HEK293 (cell line): ENCODE data around the gene PNN.
"Not testable (repeated sequence)": the region's sequence is repeated elsewhere in the genome, so short reads cannot be mapped to it uniquely, and the experiment has no call there.

Experiments used
- CTCF ChIA-PET: fragments of 350-600 bp; formaldehyde crosslinking; extraction: SDS; loops from one replicate; lab custom pipeline; 2021; ENCODE audit warnings: antibody characterized with exemption; lab: Yijun Ruan, JAX
- POLR2A ChIA-PET: fragments of 300-600 bp; formaldehyde crosslinking; extraction: SDS; loops from one replicate; lab custom pipeline; 2020; ENCODE audit warnings: antibody characterized with exemption, inconsistent platforms; lab: Yijun Ruan, JAX
- H3K27ac ChIP-seq: fragments of 200-500 bp; sonication (Bioruptor generic); 2 replicates; pipeline ENCODE4 v1.5.1; 2014; ENCODE audit warnings: low read depth, low read length, control low read depth, inconsistent platforms; ENCODE audit errors: extremely low read depth
- H3K36me3 ChIP-seq, 2 experiments: fragments of 200-500 bp in 1 of 2; sonication (Bioruptor generic) in 1 of 2; 1 replicate in 1 of 2; 2 replicates in 1 of 2; pipeline ENCODE4 v1.5.1; 2014 to 2017; ENCODE audit warnings: inconsistent platforms in 2 of 2, low read length in 2 of 2; ENCODE audit not compliant: control insufficient read depth in 2 of 2, insufficient read depth in 1 of 2
- H3K4me1 ChIP-seq: fragments of 200-500 bp; sonication (Bioruptor generic); 2 replicates; pipeline ENCODE4 v1.5.1; 2014; ENCODE audit warnings: mild to moderate bottlenecking, low read length, inconsistent platforms; ENCODE audit not compliant: control insufficient read depth, insufficient read depth
- H3K4me3 ChIP-seq: 2 replicates; pipeline ENCODE4 v1.5.1; 2011; ENCODE audit warnings: low read depth, mild to moderate bottlenecking, control low read depth, low read length, moderate library complexity
- H3K9me3 ChIP-seq: fragments of 200-500 bp; sonication (Bioruptor generic); 2 replicates; pipeline ENCODE4 v1.5.1; 2014; ENCODE audit warnings: low read depth, low read length, inconsistent platforms; ENCODE audit not compliant: control insufficient read depth, insufficient read depth
- IKZF3 ChIP-seq: fragments of 450-650 bp; IDR thresholded peaks from 2 replicates; pipeline ENCODE4 v1.5.0; 2018; ENCODE audit warnings: missing biosample characterization, mild to moderate bottlenecking, missing genetic modification characterization, moderate library complexity
- KLF1 ChIP-seq: fragments of 450-650 bp; formaldehyde crosslinking; IDR thresholded peaks from 2 replicates; pipeline ENCODE4 v1.5.1; 2016; ENCODE audit warnings: missing biosample characterization, missing genetic modification characterization
- OVOL3 ChIP-seq: fragments of 450-650 bp; formaldehyde crosslinking; IDR thresholded peaks from 2 replicates; pipeline ENCODE4 v1.5.1; 2016; ENCODE audit warnings: missing biosample characterization, missing genetic modification characterization
- SALL2 ChIP-seq: fragments of 450-650 bp; formaldehyde crosslinking; IDR thresholded peaks from 2 replicates; pipeline ENCODE4 v1.5.0; 2017; ENCODE audit warnings: missing biosample characterization, mild to moderate bottlenecking, missing genetic modification characterization, borderline replicate concordance
- SP2 ChIP-seq: fragments of 450-650 bp; formaldehyde crosslinking; IDR thresholded peaks from 2 replicates; pipeline ENCODE4 v1.5.1; 2016; ENCODE audit warnings: missing biosample characterization, missing genetic modification characterization
- YY1 ChIP-seq: fragments of 450-650 bp; formaldehyde crosslinking; IDR thresholded peaks from 2 replicates; pipeline ENCODE4 v1.5.1; 2018; ENCODE audit warnings: missing biosample characterization, missing genetic modification characterization
- ZFHX2 ChIP-seq: fragments of 450-650 bp; formaldehyde crosslinking; conservative IDR thresholded peaks from 2 replicates; pipeline ENCODE4 v1.5.1; 2016; ENCODE audit warnings: missing biosample characterization, missing genetic modification characterization
- ZNF121 ChIP-seq: fragments of 450-650 bp; formaldehyde crosslinking; IDR thresholded peaks from 2 replicates; pipeline ENCODE4 v1.5.1; 2016; ENCODE audit warnings: missing biosample characterization, missing genetic modification characterization
- ZNF132 ChIP-seq: fragments of 450-650 bp; formaldehyde crosslinking; IDR thresholded peaks from 2 replicates; pipeline ENCODE4 v1.5.1; 2017; ENCODE audit warnings: missing biosample characterization, missing genetic modification characterization, borderline replicate concordance
- ZNF223 ChIP-seq: fragments of 450-650 bp; formaldehyde crosslinking; IDR thresholded peaks from 2 replicates; pipeline ENCODE4 v1.5.1; 2016; ENCODE audit warnings: missing biosample characterization, missing genetic modification characterization
- ZNF324 ChIP-seq: fragments of 450-650 bp; formaldehyde crosslinking; IDR thresholded peaks from 2 replicates; pipeline ENCODE4 v1.5.1; 2016; ENCODE audit warnings: missing biosample characterization, missing genetic modification characterization
- ZNF354C ChIP-seq: fragments of 450-650 bp; formaldehyde crosslinking; IDR thresholded peaks from 2 replicates; pipeline ENCODE4 v1.5.1; 2016; ENCODE audit warnings: missing biosample characterization, missing genetic modification characterization, low read depth, borderline replicate concordance
- ZNF473 ChIP-seq: fragments of 450-650 bp; formaldehyde crosslinking; IDR thresholded peaks from 2 replicates; pipeline ENCODE4 v1.5.1; 2017; ENCODE audit warnings: missing biosample characterization, missing genetic modification characterization
- ZNF548 ChIP-seq: fragments of 450-650 bp; formaldehyde crosslinking; IDR thresholded peaks from 2 replicates; pipeline ENCODE4 v1.5.1; 2016; ENCODE audit warnings: missing biosample characterization, missing genetic modification characterization
- ZNF558 ChIP-seq: fragments of 450-650 bp; formaldehyde crosslinking; IDR thresholded peaks from 2 replicates; pipeline ENCODE4 v1.5.1; 2016; ENCODE audit warnings: missing biosample characterization, missing genetic modification characterization
- ZNF561 ChIP-seq: fragments of 450-650 bp; IDR thresholded peaks from 2 replicates; pipeline ENCODE4 v1.5.1; 2018; ENCODE audit warnings: missing biosample characterization, missing genetic modification characterization, borderline replicate concordance
- ZNF621 ChIP-seq: fragments of 450-650 bp; formaldehyde crosslinking; IDR thresholded peaks from 2 replicates; pipeline ENCODE4 v1.5.1; 2017; ENCODE audit warnings: missing biosample characterization, missing genetic modification characterization
- ZNF707 ChIP-seq: fragments of 450-650 bp; formaldehyde crosslinking; IDR thresholded peaks from 2 replicates; pipeline ENCODE4 v1.5.1; 2016; ENCODE audit warnings: missing biosample characterization, missing genetic modification characterization
- ZNF76 ChIP-seq: fragments of 450-650 bp; formaldehyde crosslinking; IDR thresholded peaks from 2 replicates; pipeline ENCODE4; 2016; ENCODE audit warnings: low read depth, missing biosample characterization, missing genetic modification characterization, borderline replicate concordance
- TF ChIP-seq, protein P1 (sequence below): fragments of 450-650 bp; formaldehyde crosslinking; IDR thresholded peaks from 2 replicates; pipeline ENCODE4 v1.5.1; 2016; ENCODE audit warnings: missing biosample characterization, missing genetic modification characterization
- TF ChIP-seq, protein P2 (sequence below): fragments of 450-650 bp; formaldehyde crosslinking; IDR thresholded peaks from 2 replicates; pipeline ENCODE4 v1.5.1; 2017; ENCODE audit warnings: missing biosample characterization, missing genetic modification characterization
- TF ChIP-seq, protein P3 (sequence below): fragments of 450-650 bp; formaldehyde crosslinking; IDR thresholded peaks from 2 replicates; pipeline ENCODE4 v1.5.1; 2017; ENCODE audit warnings: missing biosample characterization, missing genetic modification characterization
- TF ChIP-seq, protein P4 (sequence below): fragments of 450-650 bp; formaldehyde crosslinking; IDR thresholded peaks from 2 replicates; pipeline ENCODE4 v1.5.1; 2016; ENCODE audit warnings: missing biosample characterization, missing genetic modification characterization

The PNN gene

DNA sequence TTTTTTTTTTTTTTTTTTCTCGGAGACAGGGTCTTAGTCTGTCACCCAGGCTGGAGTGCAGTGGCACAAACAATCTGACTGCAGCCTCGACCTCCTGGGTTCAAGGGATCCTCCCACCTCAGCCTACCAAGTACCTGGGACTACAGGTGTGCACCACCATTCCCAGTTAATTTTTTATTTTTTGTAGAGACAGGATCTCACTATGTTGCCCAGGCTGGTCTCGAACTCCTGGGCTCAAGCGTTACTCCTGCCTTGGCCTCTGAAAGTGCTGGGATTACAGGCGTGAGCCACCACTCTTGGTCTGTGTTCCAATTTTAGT, 8.6 kb downstream of the PNN start:
- H3K9me3 ChIP-seq, H3K27ac ChIP-seq, POLR2A ChIA-PET, H3K4me1 ChIP-seq, H3K4me3 ChIP-seq, CTCF ChIA-PET: not testable (repeated sequence)
- TF ChIP-seq ZNF121, result peak; percentile 51; the same call in 1 of the 2 replicates
- peaks cover 58 to 59% of the 10 kb centered on the region in 2 experiments for H3K36me3 ChIP-seq

DNA sequence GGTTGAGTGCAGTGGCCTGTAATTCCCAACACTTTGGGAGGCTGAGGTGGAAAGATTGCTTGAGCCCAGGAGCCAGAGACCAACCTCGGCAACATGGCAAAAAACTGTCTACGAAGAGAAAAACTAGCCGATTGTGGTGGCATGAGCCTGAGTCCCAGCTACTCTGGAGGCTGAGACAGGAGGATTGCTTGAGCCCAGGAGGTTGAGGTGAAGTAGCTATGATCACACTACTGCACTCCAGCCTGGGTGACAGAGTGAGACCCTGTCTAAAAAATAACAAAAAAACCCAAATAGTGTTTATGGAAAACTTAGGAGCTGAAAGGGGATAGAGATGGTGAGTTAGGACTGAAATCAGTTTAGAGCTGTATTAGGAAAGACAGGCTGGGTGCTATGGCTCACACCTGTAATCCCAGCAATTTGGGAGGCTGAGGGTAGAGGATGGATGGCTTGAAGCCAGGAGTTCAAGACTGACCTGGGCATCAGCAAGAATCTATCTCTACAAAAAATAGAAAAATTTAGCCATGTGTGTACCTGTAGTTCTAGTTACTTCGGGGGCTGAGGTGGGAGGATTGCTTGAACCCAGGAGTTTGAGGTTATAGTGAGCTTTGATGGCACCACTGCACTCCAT, 9.7 kb downstream of the PNN start:
- no peaks in the 10 kb centered on the region for H3K4me1 ChIP-seq
- POLR2A ChIA-PET, result interaction anchor here (0.6 to 2.5 kb wide), 4 partner anchors 10 to 82 kb away, joined by 3 to 15 read pairs (median 8); partner anchors contain the start of genes PNN and TRAPPC6B
- H3K27ac ChIP-seq, result no peak overlapping the region
- H3K4me3 ChIP-seq, result no peak overlapping the region
- H3K9me3 ChIP-seq, result no peaks in the 10 kb centered on the region
- TF ChIP-seq ZNF324 (no peak), SP2 (tag by site-specific recombination) (no peak), KLF1 (tag by site-specific recombination) (no peak), YY1 (no peak), ZFHX2 (tag by site-specific recombination) (no peak), OVOL3 (tag by site-specific recombination) (no peak), ZNF621 (tag by site-specific recombination) (no peak), ZNF473 (no peak), IKZF3 (no peak), ZNF223 (tag by site-specific recombination) (no peak), ZNF548 (tag by site-specific recombination) (no peak)
- TF ChIP-seq, protein P1, sequence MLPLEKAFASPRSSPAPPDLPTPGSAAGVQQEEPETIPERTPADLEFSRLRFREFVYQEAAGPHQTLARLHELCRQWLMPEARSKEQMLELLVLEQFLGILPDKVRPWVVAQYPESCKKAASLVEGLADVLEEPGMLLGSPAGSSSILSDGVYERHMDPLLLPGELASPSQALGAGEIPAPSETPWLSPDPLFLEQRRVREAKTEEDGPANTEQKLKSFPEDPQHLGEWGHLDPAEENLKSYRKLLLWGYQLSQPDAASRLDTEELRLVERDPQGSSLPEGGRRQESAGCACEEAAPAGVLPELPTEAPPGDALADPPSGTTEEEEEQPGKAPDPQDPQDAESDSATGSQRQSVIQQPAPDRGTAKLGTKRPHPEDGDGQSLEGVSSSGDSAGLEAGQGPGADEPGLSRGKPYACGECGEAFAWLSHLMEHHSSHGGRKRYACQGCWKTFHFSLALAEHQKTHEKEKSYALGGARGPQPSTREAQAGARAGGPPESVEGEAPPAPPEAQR (tag by site-specific recombination), result no peak
- TF ChIP-seq, protein P2, sequence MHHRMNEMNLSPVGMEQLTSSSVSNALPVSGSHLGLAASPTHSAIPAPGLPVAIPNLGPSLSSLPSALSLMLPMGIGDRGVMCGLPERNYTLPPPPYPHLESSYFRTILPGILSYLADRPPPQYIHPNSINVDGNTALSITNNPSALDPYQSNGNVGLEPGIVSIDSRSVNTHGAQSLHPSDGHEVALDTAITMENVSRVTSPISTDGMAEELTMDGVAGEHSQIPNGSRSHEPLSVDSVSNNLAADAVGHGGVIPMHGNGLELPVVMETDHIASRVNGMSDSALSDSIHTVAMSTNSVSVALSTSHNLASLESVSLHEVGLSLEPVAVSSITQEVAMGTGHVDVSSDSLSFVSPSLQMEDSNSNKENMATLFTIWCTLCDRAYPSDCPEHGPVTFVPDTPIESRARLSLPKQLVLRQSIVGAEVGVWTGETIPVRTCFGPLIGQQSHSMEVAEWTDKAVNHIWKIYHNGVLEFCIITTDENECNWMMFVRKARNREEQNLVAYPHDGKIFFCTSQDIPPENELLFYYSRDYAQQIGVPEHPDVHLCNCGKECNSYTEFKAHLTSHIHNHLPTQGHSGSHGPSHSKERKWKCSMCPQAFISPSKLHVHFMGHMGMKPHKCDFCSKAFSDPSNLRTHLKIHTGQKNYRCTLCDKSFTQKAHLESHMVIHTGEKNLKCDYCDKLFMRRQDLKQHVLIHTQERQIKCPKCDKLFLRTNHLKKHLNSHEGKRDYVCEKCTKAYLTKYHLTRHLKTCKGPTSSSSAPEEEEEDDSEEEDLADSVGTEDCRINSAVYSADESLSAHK (tag by site-specific recombination), result no peak
- TF ChIP-seq, protein P3, sequence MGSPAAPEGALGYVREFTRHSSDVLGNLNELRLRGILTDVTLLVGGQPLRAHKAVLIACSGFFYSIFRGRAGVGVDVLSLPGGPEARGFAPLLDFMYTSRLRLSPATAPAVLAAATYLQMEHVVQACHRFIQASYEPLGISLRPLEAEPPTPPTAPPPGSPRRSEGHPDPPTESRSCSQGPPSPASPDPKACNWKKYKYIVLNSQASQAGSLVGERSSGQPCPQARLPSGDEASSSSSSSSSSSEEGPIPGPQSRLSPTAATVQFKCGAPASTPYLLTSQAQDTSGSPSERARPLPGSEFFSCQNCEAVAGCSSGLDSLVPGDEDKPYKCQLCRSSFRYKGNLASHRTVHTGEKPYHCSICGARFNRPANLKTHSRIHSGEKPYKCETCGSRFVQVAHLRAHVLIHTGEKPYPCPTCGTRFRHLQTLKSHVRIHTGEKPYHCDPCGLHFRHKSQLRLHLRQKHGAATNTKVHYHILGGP (tag by site-specific recombination), result no peak
- CTCF ChIA-PET, result interaction anchor here (0.6 to 0.7 kb wide), 2 partner anchors 12 to 28 kb away, joined by 3 to 5 read pairs; no protein-coding TSS in a partner anchor
- H3K36me3 ChIP-seq, result peaks cover 47 to 48% of the 10 kb centered on the region in 2 experiments

DNA sequence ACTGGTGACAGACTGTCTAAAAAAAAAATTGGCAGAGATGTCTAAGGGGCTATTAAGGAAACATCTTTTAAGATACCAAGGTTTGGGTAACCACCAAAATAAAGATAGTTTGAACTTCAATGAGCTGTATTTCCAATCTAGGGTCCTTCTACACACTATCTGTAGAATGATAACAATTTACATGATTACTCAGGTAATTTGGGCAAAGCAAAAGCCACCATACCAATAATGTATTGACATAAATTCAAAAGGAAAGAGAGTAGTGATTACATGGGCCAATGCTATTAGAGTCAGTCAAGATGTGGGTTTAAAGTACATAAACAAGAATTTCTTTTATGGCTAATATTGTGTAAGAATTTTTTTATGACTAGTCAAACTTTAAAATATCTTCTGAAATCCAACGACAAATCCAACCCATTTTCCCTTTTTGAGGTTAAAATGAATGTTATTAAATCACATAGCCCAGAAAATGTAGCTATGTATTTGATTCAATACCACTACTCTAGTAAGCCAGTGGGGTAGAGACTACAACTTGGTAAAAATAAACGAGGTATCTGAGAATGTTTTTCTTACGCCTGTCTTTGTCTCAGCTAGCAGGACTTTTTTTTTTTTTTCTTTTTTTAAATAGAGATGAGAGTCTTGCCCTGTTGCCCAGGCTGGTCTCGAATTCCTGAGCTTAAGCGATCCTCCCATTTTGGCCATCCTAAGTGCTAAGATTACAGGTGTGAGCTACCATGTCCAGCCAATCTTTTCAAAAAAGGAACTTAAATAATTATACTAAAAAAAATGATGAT, 10.4 kb downstream of the PNN start:
- TF ChIP-seq ZNF354C (tag by site-specific recombination) (no peak), ZNF707 (tag by site-specific recombination) (no peak), ZNF558 (tag by site-specific recombination) (no peak), ZNF76 (tag by site-specific recombination) (no peak), ZNF561 (no peak), ZNF132 (tag by site-specific recombination) (no peak), SALL2 (tag by site-specific recombination) (no peak)
- TF ChIP-seq, protein P4, sequence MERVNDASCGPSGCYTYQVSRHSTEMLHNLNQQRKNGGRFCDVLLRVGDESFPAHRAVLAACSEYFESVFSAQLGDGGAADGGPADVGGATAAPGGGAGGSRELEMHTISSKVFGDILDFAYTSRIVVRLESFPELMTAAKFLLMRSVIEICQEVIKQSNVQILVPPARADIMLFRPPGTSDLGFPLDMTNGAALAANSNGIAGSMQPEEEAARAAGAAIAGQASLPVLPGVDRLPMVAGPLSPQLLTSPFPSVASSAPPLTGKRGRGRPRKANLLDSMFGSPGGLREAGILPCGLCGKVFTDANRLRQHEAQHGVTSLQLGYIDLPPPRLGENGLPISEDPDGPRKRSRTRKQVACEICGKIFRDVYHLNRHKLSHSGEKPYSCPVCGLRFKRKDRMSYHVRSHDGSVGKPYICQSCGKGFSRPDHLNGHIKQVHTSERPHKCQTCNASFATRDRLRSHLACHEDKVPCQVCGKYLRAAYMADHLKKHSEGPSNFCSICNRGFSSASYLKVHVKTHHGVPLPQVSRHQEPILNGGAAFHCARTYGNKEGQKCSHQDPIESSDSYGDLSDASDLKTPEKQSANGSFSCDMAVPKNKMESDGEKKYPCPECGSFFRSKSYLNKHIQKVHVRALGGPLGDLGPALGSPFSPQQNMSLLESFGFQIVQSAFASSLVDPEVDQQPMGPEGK, result no peak
- Histone ChIP-seq H3K9me3 (no peaks in the 10 kb centered on the region), H3K36me3 (peaks cover 40 to 41% of the 10 kb centered on the region in 2 experiments), H3K4me1 (no peaks in the 10 kb centered on the region), H3K27ac (no peak overlapping the region), H3K4me3 (no peak overlapping the region)
- CTCF ChIA-PET, result interaction anchor here (0.6 kb wide), 1 partner anchor 8 kb away, joined by 3 read pairs; no protein-coding TSS in a partner anchor
- POLR2A ChIA-PET, result interaction anchor here (0.6 to 2.5 kb wide), 5 partner anchors 10 to 82 kb away, joined by 3 to 15 read pairs (median 9); partner anchors contain the start of genes GEMIN2, PNN and TRAPPC6B
